Activated CD4-positive, CD25-positive, alpha-beta regulatory T cell (primary cell): ENCODE measurements around the gene FBN3.

Source experiments
- DNase-seq, 4 experiments: peaks; one replicate each; lab custom pipeline; 2025; lab: John Stamatoyannopoulos, UW

The FBN3 gene

DNA sequence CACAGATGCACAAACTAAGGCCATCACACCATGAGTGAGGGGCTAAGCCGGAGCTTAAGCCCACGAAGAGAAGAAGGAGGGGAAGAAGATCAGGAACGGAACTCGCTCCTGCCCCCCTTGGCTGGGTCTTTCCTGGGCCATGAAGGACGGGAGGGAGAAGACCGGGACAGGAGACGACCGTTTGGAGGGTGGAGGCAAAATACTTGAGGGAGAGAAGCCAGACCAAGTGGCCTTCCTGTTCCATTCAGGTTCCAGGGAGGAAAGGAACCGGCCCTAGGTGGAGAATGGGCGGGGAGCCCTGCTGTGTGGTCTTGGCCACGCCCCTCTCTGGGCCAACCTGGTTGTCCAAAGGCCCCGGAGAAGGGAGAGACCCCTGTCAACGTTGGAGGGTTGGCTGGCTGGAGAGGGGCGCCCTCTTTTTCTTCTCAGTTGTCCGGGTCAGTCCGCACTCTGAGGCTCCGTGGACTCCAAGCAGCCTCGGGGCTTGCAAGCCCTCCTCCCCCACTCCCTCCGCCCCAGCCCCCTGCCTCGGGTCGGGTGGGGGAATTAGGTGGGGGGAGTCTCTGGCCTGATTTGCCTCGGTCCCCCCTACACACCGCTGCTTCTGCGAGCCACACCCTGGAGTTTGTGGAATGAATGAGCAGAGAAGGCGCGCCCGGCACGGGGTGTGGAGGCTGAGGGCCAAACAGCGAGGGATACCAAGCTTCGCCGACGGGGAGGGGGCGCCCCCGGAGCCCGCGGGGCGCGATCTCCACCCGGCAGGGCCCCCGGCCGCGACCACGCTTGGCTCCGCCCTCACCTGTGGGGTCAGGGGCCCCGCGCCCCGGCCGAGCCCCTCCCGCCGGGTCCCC, 757 bp downstream of the FBN3 start:
- no peak for DNase-seq

GRCh38 chr19:8148088-8148409, 1.3 kb downstream of the FBN3 start:
- DNase-seq: no peak

DNA sequence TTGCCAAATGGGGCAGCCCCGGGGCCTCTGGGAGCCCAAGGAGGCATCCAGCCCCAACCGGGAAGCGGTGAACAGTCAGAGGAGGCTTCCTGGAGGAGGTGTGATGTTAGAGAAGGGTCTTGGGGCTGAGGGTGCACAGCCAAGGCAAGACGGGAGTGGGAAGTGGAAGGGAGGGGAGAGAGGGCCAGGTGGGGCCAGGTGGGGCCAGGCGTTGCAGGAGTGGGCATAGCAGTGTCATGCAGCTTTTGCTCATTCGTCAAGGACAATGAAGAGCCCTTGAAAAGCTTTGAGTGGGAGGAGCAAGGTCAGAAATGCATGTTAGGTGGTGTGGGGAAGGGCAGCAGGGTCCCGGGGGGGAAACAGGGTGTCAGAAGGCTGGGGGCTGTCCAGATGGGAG, 1.8 kb downstream of the FBN3 start:
- no peak for DNase-seq

DNA sequence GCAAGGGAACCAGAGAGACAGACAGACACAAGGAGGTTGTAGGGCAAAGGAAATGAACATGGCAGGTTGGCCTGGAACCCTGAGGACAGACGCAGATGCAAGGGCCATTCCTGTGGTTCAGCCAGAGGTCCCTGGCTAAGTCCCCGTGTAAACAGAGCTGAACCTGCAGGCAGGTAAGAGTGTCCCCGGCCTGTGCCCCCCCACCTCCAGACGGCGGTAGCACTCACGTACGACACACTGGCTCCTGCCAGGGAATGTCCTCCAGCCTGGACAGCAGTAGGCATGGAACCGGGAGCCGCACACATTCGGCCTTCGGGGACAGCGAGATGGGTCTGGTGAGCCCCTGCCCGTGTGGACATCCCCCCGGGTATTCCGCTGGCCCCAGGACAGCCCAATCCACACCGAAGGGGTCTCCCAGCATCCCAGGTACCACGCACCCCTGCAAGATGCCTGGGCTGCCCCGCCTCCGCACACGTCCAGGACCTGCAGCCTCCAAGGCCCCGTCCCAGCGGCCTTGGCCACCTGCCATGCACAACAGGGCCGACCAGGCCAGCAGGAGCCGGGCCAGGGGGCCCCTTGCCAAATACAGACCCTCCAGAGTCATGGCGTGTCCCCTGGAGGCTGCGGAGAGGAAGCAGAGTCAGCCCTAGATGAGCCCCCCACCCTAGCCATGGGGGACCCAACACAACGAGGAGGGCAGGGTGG, 2.4 kb downstream of the FBN3 start:
- DNase-seq: no peak

DNA sequence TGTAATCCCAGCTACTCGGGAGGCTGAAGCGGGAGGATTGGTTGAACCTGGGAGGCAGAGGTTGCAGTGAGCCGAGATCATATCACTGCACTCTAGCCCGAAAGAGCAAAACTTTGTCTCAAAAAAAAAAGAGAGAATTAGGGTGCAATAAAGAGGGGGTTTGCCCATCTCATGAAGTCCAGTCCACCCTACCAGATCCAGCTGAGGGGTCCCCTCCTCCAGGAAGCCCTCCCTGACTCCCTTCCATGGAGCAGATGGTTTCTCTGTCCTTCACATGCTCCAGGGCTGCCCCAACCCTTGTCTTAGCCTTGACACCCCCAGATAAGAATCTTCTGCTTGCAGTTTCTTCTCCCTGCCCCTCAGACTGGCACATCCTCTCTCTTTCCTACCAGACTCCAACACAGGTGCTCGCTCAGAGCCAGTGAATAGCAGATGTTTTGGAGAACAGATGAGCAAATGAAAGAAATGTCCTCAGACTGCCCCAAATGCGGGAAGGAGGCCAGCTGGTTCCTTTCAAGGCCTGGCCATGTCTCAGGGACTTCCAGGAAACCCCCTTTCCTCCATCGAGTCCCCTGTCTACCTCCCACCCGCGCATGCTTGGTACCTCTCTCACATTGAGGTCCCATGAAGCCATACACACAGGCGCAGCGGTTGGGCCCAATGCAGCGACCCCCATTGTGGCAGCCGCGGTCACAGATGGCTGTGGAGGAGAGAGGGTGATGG, 5.0 kb downstream of the FBN3 start:
- DNase-seq: no peak

GRCh38 chr19:8143041-8143440, 6.4 kb downstream of the FBN3 start:
- no peak for DNase-seq

- no peak for DNase-seq
Observed at GRCh38 chr19:8142513-8142900, 6.9 kb downstream of the FBN3 start.

- no peak for DNase-seq
Observed at GRCh38 chr19:8141726-8142512, 7.5 kb downstream of the FBN3 start.

- DNase-seq: no peak
Observed at GRCh38 chr19:8138201-8138600, 11.2 kb downstream of the FBN3 start.

DNA sequence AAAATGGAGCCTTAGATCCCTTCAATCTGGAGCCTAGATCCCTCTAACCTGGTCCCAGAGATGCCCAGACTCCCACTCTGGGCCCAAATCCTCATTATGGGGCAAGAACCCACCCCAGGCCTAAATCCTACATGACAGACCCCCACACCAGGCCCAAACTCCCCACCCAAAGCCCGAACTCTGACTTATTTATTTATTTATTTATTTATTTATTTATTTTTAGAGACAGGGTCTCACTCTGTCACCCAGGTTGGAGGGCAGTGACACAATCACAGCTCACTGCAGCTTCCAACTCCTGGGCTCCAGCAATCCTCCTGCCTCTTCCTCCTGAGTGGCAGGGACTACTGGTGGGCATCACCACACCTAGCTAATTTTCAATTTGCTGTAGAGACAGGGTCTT, 12.0 kb downstream of the FBN3 start:
- no peak for DNase-seq

DNA sequence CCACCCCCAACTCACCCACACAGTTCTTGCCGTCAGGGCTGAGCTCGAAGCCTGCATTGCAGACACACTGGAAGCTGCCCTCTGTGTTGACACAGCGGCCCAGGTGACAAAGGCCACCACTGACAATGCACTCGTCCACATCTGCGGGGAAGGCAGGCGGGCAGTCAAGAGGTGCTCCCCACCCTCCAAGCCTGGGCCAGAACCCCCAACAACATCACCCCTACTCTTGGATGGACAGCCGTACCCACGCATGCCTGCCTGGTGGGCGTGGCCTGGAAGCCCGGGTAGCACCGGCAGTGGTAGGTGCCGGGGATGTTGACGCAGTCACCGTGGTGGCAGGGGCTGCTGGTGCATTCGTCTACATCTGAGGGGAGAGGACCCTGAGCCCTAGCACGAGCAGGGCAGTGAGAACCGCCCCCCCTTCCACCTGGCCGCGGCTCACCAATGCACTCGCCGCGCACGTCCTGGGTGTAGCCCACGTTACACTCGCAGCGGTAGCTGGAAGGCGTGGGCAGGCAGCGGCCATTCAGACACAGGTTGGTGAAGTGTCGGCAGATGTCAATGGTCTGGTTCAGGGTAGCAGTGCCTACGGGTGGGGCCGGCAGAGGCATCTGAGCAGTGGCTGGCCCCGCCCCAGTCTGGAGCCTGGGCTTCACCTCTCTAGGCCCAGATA, 13.3 kb downstream of the FBN3 start:
- no peak for DNase-seq

GRCh38 chr19:8132858-8133458, 16.4 kb downstream of the FBN3 start:
- DNase-seq: no peak

DNA sequence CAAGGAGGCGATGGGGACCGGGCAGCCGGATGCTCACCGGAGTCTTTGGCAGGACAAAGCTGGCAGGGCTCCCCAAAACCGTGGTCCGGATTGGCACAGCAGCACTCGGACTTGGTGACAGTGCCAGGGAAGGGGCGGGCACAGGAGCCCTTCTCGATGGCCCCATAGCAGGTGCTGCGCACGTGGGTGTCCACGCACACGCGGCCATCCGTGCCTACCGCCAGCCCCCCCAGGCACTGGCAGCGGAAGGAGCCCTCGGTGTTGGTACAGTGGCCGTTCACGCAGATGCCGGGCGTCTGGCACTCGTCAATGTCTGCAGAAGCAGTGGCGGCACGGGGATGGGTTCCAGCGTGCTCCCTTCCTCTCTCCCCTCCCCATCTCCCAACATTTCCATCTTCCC, 17.9 kb downstream of the FBN3 start:
- no peak for DNase-seq

- no peak for DNase-seq
Observed at GRCh38 chr19:8129061-8129618, 20.3 kb downstream of the FBN3 start.

GRCh38 chr19:8128551-8128950, 20.8 kb downstream of the FBN3 start:
- no peak for DNase-seq

DNA sequence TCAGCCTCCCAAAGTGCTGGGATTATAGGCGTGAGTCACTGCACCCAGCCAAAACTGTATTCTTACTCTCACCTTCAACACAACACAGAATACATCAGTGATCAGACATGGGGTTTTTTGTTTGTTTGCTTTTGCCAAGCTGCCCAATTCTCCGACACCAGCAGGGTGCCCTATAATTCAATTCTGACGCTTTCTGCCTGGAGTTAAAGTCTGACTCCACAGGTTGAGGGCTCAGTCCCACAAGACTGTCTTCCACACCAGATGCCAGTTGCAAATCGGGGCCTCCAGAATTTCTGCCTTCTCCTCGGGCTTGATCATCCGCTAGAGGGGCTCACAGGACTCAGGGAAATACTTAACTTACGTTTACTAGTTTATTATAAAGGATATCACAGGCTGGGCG, 22.1 kb downstream of the FBN3 start:
- no peak for DNase-seq

DNA sequence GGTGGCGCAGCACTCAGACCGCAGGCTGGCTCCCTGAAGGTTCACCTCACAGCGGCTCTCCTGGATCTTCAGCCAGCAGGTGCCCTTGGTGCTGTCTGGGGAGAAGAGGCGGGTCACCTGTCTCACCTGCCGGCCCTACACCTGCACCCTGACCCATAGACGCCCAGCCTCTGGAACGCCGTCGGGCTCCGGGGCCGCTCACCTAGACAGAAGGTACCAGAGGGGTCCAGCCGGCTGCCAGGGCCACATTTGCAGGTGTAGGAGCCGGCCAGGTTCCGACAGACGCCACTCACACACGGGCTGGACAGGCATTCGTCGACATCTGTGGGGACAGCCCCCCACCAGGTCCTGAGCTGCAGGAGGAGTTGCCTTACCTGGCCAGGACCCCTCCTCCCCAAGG, 22.9 kb downstream of the FBN3 start:
- no peak for DNase-seq

DNA sequence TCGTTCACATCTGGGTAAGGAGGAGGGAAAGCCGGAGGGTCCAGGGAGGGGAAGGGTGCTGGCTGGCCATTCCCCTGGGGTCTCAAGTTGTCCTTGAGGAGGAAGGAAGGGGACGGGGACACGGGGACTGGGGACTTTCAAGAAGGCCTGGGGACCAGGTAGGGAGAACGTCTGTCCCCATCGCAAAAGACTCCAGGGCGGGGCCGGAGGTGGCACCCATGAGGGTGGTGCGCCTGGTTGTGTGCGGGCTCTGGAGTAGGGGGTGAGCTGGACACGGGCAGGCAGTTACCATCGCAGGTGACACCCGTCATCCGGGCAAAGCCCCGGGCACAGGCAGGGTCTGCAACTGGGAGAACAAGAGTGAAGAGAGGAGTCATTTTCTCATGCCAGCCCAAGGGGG, 23.4 kb downstream of the FBN3 start:
- DNase-seq: no peak

DNA sequence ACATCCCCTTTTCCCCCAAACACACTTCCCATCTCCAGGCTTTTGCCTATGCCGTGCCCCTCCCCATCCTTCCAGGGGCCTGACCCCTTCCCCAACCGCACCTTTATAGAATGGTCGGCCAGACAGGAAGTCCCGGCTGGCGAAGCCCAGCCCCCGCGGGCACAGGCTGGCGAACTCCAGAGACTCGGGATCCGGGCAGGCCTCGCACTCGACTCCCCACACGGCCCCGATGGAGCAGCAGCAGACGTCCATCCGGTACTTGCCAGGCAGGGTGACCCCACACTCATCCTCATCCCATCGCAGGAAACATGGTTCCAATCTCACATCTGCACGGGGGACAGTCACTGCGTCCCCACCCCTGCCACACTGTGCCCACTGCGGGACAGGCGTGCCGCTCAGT, 25.7 kb downstream of the FBN3 start:
- DNase-seq: no peak

DNA sequence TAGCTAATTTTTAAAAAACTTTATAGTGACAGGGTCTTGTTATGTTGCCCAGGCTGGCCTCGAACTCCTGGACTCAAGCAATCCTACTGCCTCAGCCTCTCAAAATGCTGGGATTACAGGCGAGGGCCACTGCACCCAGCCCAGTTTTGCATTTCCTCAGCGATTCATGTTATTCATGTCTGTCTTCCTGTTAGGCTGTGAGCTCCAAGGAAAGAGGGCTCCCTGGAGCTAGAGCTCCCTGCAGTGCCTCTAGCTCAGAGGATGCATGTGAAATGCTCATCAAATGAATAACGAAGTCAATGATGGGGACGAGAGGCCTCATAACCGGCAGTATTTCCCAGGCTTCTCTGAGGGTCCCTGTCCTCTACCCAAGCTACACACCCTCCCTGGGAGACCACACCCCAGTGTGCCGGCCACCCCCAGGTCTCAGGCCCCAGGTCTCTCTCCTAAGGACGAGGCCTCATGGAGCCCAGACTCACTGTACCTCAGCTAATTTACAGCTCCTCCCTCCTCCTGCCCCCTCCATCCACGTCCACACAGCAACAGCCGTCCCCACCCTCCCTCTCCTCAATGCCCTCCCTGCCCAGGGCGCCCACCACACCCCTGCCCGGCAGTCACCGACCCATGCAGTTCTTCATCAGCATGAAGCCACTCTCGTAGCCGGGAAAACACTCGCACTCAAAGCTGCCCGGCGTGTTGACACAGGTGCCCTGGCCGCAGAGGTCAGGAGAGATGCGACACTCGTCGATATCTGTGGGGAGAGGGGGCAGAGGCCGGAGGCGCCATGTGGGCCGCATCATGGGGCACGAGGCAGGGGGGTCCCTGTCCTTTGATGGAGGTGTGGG, 28.5 kb downstream of the FBN3 start:
- DNase-seq: no peak
